NCI-H1417 (cell line): ENCODE data around the gene CIC.
"Not testable (repeated sequence)": the region's sequence is repeated elsewhere in the genome, so short reads cannot be mapped to it uniquely, and the experiment has no call there.

Source experiments
- DNase-seq, 3 experiments: peaks; one replicate each; lab custom pipeline; 2025; lab: John Stamatoyannopoulos, UW

Gene CIC

GRCh38 chr19:42255766-42256745 is 13.0 kb upstream of the CIC start:
- DNase-seq = peak; percentile 24 to 67 (median 57)

GRCh38 chr19:42257842-42258241 is 11.2 kb upstream of the CIC start:
- not testable (repeated sequence) for DNase-seq

- no peak for DNase-seq
Observed at GRCh38 chr19:42261763-42262162, 7.3 kb upstream of the CIC start.

GRCh38 chr19:42266105-42266504 is 2.9 kb upstream of the CIC start:
- not testable (repeated sequence) for DNase-seq

GRCh38 chr19:42266928-42267603 is 2.0 kb upstream of the CIC start:
- DNase-seq = not testable (repeated sequence)

GRCh38 chr19:42267644-42268141 is 1.4 kb upstream of the CIC start:
- no peak for DNase-seq

GRCh38 chr19:42268142-42268703 is 829 bp upstream of the CIC start:
- DNase-seq = peak; percentile 99 to 100 (median 100)

GRCh38 chr19:42269478-42270345 is 660 bp downstream of the CIC start:
- no peak for DNase-seq

- DNase-seq = peak in 2 of 3 experiments; percentile 35 to 53
Observed at GRCh38 chr19:42270346-42271044, 1.4 kb downstream of the CIC start.

GRCh38 chr19:42271045-42271419 is 2.0 kb downstream of the CIC start:
- DNase-seq = peak in 1 of 3 experiments; percentile 27

- no peak for DNase-seq
Observed at GRCh38 chr19:42271861-42272534, 2.9 kb downstream of the CIC start.

- no peak for DNase-seq
Observed at GRCh38 chr19:42272535-42272897, 3.5 kb downstream of the CIC start.

GRCh38 chr19:42272989-42273406 is 3.9 kb downstream of the CIC start:
- DNase-seq = no peak

GRCh38 chr19:42273407-42274064 is 4.5 kb downstream of the CIC start:
- DNase-seq = no peak

- no peak for DNase-seq
Observed at GRCh38 chr19:42274065-42274682, 5.1 kb downstream of the CIC start.

- DNase-seq = no peak
Observed at GRCh38 chr19:42275103-42275502, 6.1 kb downstream of the CIC start.

- no peak for DNase-seq
Observed at GRCh38 chr19:42275517-42275916, 6.5 kb downstream of the CIC start.

- DNase-seq = no peak
Observed at GRCh38 chr19:42276284-42276683, 7.2 kb downstream of the CIC start.

- DNase-seq = no peak
Observed at GRCh38 chr19:42276821-42277220, 7.8 kb downstream of the CIC start.
